Neural cell (in vitro differentiated cells): Measurements from ENCODE around the gene ETV3.
"Not testable (repeated sequence)": the region's sequence is repeated elsewhere in the genome, so short reads cannot be mapped to it uniquely, and the experiment has no call there.

ENCODE experiments used
- EP300 ChIP-seq: fragments of 450-650 bp; conservative IDR thresholded peaks from 2 replicates; pipeline ENCODE4 v1.6.1; 2014; ENCODE audit warnings: antibody characterized with exemption, mild to moderate bottlenecking, moderate library complexity; ENCODE audit not compliant: poor library complexity, severe bottlenecking
- MXI1 ChIP-seq: fragments of 450-650 bp; conservative IDR thresholded peaks from 2 replicates; pipeline ENCODE4 v1.6.1; 2014; ENCODE audit warnings: antibody characterized with exemption, mild to moderate bottlenecking; ENCODE audit not compliant: poor library complexity, severe bottlenecking
- TF ChIP-seq, protein P1 (sequence below): IDR thresholded peaks from 2 replicates; pipeline ENCODE4 v1.6.1; 2012; ENCODE audit warnings: borderline replicate concordance
- TF ChIP-seq, protein P2 (sequence below): fragments of 450-650 bp; IDR thresholded peaks from 2 replicates; pipeline ENCODE4 v1.5.1; 2014; ENCODE audit warnings: antibody characterized with exemption, mild to moderate bottlenecking, moderate library complexity; ENCODE audit not compliant: poor library complexity, severe bottlenecking

DNA sequence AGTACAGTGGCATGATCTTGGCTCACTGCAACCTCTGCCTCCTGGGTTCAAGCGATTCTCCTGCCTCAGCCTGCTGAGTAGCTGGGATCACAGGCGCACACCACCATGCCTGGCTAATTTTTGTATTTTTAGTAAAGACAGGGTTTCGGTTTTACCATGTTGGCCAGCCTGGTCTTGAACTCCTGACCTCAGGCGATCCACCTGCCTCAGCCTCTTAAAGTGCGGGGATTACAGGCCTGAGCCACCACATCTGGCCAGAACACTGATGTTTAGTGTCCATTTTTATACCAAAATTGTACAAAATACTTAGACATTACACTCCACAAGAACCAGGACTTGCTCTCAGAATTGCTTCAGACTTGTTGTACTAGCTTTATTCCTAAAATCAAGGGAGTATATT is 44.2 kb upstream of the ETV3 start:
- TF ChIP-seq MXI1, EP300: not testable (repeated sequence)
- TF ChIP-seq, protein P1, sequence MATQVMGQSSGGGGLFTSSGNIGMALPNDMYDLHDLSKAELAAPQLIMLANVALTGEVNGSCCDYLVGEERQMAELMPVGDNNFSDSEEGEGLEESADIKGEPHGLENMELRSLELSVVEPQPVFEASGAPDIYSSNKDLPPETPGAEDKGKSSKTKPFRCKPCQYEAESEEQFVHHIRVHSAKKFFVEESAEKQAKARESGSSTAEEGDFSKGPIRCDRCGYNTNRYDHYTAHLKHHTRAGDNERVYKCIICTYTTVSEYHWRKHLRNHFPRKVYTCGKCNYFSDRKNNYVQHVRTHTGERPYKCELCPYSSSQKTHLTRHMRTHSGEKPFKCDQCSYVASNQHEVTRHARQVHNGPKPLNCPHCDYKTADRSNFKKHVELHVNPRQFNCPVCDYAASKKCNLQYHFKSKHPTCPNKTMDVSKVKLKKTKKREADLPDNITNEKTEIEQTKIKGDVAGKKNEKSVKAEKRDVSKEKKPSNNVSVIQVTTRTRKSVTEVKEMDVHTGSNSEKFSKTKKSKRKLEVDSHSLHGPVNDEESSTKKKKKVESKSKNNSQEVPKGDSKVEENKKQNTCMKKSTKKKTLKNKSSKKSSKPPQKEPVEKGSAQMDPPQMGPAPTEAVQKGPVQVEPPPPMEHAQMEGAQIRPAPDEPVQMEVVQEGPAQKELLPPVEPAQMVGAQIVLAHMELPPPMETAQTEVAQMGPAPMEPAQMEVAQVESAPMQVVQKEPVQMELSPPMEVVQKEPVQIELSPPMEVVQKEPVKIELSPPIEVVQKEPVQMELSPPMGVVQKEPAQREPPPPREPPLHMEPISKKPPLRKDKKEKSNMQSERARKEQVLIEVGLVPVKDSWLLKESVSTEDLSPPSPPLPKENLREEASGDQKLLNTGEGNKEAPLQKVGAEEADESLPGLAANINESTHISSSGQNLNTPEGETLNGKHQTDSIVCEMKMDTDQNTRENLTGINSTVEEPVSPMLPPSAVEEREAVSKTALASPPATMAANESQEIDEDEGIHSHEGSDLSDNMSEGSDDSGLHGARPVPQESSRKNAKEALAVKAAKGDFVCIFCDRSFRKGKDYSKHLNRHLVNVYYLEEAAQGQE, result not testable (repeated sequence)
- TF ChIP-seq, protein P2, sequence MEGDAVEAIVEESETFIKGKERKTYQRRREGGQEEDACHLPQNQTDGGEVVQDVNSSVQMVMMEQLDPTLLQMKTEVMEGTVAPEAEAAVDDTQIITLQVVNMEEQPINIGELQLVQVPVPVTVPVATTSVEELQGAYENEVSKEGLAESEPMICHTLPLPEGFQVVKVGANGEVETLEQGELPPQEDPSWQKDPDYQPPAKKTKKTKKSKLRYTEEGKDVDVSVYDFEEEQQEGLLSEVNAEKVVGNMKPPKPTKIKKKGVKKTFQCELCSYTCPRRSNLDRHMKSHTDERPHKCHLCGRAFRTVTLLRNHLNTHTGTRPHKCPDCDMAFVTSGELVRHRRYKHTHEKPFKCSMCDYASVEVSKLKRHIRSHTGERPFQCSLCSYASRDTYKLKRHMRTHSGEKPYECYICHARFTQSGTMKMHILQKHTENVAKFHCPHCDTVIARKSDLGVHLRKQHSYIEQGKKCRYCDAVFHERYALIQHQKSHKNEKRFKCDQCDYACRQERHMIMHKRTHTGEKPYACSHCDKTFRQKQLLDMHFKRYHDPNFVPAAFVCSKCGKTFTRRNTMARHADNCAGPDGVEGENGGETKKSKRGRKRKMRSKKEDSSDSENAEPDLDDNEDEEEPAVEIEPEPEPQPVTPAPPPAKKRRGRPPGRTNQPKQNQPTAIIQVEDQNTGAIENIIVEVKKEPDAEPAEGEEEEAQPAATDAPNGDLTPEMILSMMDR, result not testable (repeated sequence)
